Spleen (tissue), 7 donors: ENCODE results near the gene DHX9.

Experiments used
- POLR2A ChIP-seq, 3 donors: fragments of 450-650 bp; IDR thresholded peaks; one replicate each; pipeline ENCODE4 v1.5.1; 2017; ENCODE audit warnings: antibody characterized with exemption in 3 of 3, mild to moderate bottlenecking in 1 of 3
- POLR2AphosphoS5 ChIP-seq, 3 donors: sonication (generic); formaldehyde crosslinking; IDR thresholded peaks; one replicate each; pipeline ENCODE4 v1.5.1; 2017; ENCODE audit warnings: antibody characterized with exemption in 3 of 3
- TF ChIP-seq, protein P1 (sequence below), 11 experiments: fragments of 200-600 bp in 7 of 11; fragments of 450-650 bp in 4 of 11; sonication (generic) in 4 of 11; IDR thresholded peaks in 8 of 11; conservative IDR thresholded peaks in 3 of 11; 1 replicate in 7 of 11; 2 replicates in 4 of 11; pipeline versions ENCODE4 v1.4.0 to v1.8.0; 2016 to 2021; ENCODE audit warnings: antibody characterized with exemption in 11 of 11, inconsistent platforms in 4 of 11, mild to moderate bottlenecking in 1 of 11
- donor health status: DM: no; HTN: no; CAD: no; lungs with moderate emphysema.
- donor health status: DM: no; HTN: no; CAD: no.
- donor health status: DM: no; HTN: no; CAD: no.

DNA sequence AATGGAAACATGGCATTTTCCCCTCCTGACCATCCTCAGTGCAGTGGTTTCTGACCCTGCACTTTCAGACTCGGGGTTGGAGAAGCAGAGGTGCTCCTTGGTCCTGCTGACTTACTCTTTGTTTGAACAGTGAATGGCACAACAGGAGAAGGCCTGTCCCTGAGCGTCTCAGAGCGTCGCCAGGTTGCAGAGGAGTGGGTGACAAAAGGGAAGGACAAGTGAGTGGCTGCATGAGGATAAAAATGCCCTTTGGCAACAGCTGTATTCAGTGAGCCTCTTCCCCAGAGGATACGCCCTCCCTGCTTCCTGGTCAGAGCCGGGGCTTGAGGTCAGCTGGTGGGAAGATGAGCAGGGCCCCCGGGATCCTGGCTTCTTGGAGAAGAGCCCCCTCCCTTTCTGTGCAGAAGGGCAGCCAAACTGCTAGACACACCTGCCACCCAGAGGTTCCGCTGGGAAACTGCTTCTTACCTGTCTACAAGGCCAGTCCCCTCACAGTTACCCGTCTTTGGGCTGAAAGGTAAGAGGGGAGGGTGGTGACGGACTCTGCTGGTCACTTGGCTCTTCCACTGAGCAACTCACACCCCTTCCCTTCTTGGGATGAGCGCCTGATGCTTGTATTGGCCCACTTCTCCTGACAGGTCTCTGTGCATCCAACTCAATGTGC, 33.0 kb upstream of the DHX9 start:
- TF ChIP-seq, protein P1, sequence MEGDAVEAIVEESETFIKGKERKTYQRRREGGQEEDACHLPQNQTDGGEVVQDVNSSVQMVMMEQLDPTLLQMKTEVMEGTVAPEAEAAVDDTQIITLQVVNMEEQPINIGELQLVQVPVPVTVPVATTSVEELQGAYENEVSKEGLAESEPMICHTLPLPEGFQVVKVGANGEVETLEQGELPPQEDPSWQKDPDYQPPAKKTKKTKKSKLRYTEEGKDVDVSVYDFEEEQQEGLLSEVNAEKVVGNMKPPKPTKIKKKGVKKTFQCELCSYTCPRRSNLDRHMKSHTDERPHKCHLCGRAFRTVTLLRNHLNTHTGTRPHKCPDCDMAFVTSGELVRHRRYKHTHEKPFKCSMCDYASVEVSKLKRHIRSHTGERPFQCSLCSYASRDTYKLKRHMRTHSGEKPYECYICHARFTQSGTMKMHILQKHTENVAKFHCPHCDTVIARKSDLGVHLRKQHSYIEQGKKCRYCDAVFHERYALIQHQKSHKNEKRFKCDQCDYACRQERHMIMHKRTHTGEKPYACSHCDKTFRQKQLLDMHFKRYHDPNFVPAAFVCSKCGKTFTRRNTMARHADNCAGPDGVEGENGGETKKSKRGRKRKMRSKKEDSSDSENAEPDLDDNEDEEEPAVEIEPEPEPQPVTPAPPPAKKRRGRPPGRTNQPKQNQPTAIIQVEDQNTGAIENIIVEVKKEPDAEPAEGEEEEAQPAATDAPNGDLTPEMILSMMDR (IDR thresholded peaks at IDR 0.05 in 8 of 11, conservative IDR thresholded peaks at IDR 0.05 in 3 of 11), result no peak
- TF ChIP-seq POLR2AphosphoS5 (IDR thresholded peaks at IDR 0.05) (no peak), POLR2A (IDR thresholded peaks at IDR 0.05) (no peak)
